ENCODE results near the gene MINAR1.

- no peak for TF ChIP-seq CTCF (IDR thresholded peaks at IDR 0.05)
- no peak for TF ChIP-seq POLR2A (IDR thresholded peaks at IDR 0.05)
Observed at GRCh38 chr15:79437275-79438000, 5.3 kb downstream of the MINAR1 start.
